K562 (cell line): Measurements from ENCODE around the gene ZMAT2. TPM values are rescaled to one million over a fixed set of nuclear protein-coding genes. Genes with fewer than 3 reads are reported as not detected.
A peak's percentile ranks its signal among the peaks of the same experiment; 100 is the strongest.

Experiments
- CBX5 ChIP-seq: IDR thresholded peaks from 2 replicates; pipeline ENCODE4 v1.6.1; 2014; ENCODE audit warnings: low read depth, borderline replicate concordance
- HEY1 ChIP-seq: fragments of 250-450 bp; sonication (Bioruptor Pico); IDR thresholded peaks from 2 replicates; pipeline ENCODE4 v1.5.0; 2020; ENCODE audit warnings: mild to moderate bottlenecking, moderate library complexity, borderline replicate concordance
- MAFG ChIP-seq: fragments of 450-650 bp; conservative IDR thresholded peaks from 2 replicates; pipeline ENCODE4 v1.6.1; 2016; ENCODE audit warnings: missing genetic modification characterization, missing compliant biosample characterization
- NCOA6 ChIP-seq: fragments of 450-650 bp; IDR thresholded peaks from 2 replicates; pipeline ENCODE4 v1.6.1; 2017; ENCODE audit warnings: mild to moderate bottlenecking
- PHF21A ChIP-seq: fragments of 450-650 bp; IDR thresholded peaks from 2 replicates; pipeline ENCODE4 v1.6.1; 2017; ENCODE audit warnings: low read depth, borderline replicate concordance
- RAD51 ChIP-seq: fragments of 450-650 bp; IDR thresholded peaks from 2 replicates; pipeline ENCODE4 v1.7.1; 2016; ENCODE audit warnings: low read depth, mild to moderate bottlenecking, borderline replicate concordance
- SMAD2 ChIP-seq: fragments of 150-350 bp; IDR thresholded peaks from 2 replicates; pipeline ENCODE4 v1.6.1; 2014; ENCODE audit warnings: low read depth, mild to moderate bottlenecking, low read length
- SUPT5H ChIP-seq: fragments of 450-650 bp; IDR thresholded peaks from 2 replicates; pipeline ENCODE4 v1.6.1; 2016
- ZNF121 ChIP-seq: sonication (generic); formaldehyde crosslinking; conservative IDR thresholded peaks from 2 replicates; pipeline ENCODE4 v1.8.0; 2022; ENCODE audit warnings: missing genetic modification reagents
- ZNF282 ChIP-seq: sonication (generic); formaldehyde crosslinking; IDR thresholded peaks from 2 replicates; pipeline ENCODE4 v1.8.1; 2023; ENCODE audit warnings: missing genetic modification reagents
- ZNF436 ChIP-seq: fragments of 250-450, 450-650 bp; sonication (Bioruptor Pico); formaldehyde crosslinking; IDR thresholded peaks from 2 replicates; pipeline ENCODE4 v1.7.0; 2020; ENCODE audit warnings: mild to moderate bottlenecking
- ZNF551 ChIP-seq: fragments of 250-450 bp; sonication (Bioruptor Pico); IDR thresholded peaks from 2 replicates; pipeline ENCODE4 v1.5.0; 2021; ENCODE audit warnings: mild to moderate bottlenecking, moderate library complexity
- polyA plus RNA-seq, 8 experiments: library from polyadenylated mRNA; depleted of rRNA in 4 of 8; stranded (reverse) in 5 of 8; unstranded in 3 of 8; fragments of >200 nt; fragmentation: Nextera tagmentation in 2 of 8; fragmentation: Illumina TruSeq in 1 of 8; extraction: Ambion mirVana in 2 of 8; extraction: Trizol in 1 of 8; gene quantifications; 2 replicates each; pipeline versions ENCODE4 v1.2.1 to v1.2.3, GENCODE V29; 2011 to 2014; ENCODE audit warnings: inconsistent platforms in 1 of 8, missing spikeins in 1 of 8
- total RNA-seq, 7 experiments: library from RNA; depleted of rRNA in 6 of 7; stranded (reverse); fragments of >200 nt in 6 of 7; fragmentation: Illumina TruSeq in 2 of 7; extraction: Trizol in 2 of 7; gene quantifications; 2 replicates each; pipeline versions ENCODE4 v1.2.1 to v1.2.3, GENCODE V29; 2011 to 2021; ENCODE audit warnings: low replicate concordance in 1 of 7
- TF ChIP-seq, protein P1 (sequence below), 2 experiments: fragments of 450-650 bp in 1 of 2; IDR thresholded peaks; 2 replicates each; pipeline ENCODE4 v1.6.1; 2011 to 2017; ENCODE audit warnings: low read depth in 2 of 2, antibody characterized with exemption in 1 of 2, borderline replicate concordance in 1 of 2, low read length in 1 of 2, mild to moderate bottlenecking in 1 of 2, mixed read lengths in 1 of 2; ENCODE audit not compliant: control insufficient read depth in 1 of 2
- TF ChIP-seq, protein P2 (sequence below): fragments of 450-650 bp; IDR thresholded peaks from 2 replicates; pipeline ENCODE4 v1.6.1; 2018; ENCODE audit not compliant: partially characterized antibody
- TF ChIP-seq, protein P3 (sequence below): fragments of 250-450 bp; sonication (Bioruptor Pico); IDR thresholded peaks from 2 replicates; pipeline ENCODE4 v1.5.0; 2020; ENCODE audit warnings: mild to moderate bottlenecking, borderline replicate concordance
- TF ChIP-seq, protein P4 (sequence below): sonication (generic); formaldehyde crosslinking; IDR thresholded peaks from 2 replicates; pipeline ENCODE4 v1.4.0; 2020; ENCODE audit warnings: mild to moderate bottlenecking, missing genetic modification reagents

ZMAT2 gene
- total and polyA plus RNA-seq, 9 of the 15 experiments (the other 6 are each of a cell fraction or from before 2014, with no cell fraction given) = 44.2 to 101 (median 69.2) TPM

DNA sequence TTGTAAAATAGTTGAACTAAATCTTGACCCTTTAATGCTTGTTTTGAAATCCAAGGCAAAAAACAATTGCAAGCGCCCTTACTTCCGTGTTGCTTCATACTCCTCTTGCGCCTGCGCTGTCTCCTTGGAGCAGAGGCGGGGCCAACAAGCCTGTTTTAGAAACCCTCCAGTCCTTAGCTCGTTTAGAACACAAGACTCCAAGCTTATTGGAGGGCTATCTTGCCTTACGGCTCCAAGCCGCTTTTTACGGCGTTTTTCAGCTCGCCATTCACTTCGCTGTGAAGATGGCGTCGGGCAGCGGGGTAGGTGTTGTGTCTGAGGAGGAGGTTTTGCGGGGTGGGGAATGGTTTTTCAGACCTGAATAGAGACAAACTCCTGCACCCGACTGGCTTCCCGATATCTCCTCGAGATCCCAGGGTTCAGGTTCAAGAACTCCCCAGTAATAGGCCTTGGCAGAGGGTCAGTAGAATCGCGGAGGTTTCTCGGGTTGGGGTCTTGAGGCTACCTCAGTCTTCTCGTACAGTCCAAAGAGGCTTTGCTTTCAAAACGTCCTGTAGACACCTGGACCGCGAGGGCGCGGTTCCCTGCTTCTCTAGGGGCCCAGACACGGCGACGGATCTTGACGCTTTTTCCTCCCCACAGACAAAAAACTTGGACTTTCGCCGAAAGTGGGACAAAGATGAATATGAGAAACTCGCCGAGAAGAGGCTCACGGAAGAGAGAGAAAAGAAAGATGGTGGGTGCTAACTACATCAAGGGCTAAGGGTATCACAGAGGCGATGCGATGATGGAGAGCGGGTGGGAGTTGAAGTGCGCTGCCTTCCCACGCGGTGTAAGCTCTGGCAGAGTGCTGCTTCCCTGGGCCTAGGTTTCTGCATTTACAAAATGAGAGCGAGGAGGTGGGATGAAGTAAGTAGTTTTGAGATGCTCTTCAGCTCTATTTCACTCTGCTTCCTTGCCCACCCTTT, at the start of gene ZMAT2 (continued):
- TF ChIP-seq, protein P1, sequence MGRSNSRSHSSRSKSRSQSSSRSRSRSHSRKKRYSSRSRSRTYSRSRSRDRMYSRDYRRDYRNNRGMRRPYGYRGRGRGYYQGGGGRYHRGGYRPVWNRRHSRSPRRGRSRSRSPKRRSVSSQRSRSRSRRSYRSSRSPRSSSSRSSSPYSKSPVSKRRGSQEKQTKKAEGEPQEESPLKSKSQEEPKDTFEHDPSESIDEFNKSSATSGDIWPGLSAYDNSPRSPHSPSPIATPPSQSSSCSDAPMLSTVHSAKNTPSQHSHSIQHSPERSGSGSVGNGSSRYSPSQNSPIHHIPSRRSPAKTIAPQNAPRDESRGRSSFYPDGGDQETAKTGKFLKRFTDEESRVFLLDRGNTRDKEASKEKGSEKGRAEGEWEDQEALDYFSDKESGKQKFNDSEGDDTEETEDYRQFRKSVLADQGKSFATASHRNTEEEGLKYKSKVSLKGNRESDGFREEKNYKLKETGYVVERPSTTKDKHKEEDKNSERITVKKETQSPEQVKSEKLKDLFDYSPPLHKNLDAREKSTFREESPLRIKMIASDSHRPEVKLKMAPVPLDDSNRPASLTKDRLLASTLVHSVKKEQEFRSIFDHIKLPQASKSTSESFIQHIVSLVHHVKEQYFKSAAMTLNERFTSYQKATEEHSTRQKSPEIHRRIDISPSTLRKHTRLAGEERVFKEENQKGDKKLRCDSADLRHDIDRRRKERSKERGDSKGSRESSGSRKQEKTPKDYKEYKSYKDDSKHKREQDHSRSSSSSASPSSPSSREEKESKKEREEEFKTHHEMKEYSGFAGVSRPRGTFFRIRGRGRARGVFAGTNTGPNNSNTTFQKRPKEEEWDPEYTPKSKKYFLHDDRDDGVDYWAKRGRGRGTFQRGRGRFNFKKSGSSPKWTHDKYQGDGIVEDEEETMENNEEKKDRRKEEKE (IDR thresholded peaks at IDR 0.05; ENCODE audit: borderline replicate concordance in 1 of 2, control insufficient read depth in 1 of 2, low read depth in 2 of 2, low read length in 1 of 2) = no peak
- no peak for TF ChIP-seq ZNF551
- TF ChIP-seq ZNF436 (CRISPR knock-in tag) = 0 out of 2 replicates have a peak, but pooled peaks have one; percentile 6
- no peak for TF ChIP-seq ZNF282 (CRISPR knock-in tag)
- TF ChIP-seq, protein P2, sequence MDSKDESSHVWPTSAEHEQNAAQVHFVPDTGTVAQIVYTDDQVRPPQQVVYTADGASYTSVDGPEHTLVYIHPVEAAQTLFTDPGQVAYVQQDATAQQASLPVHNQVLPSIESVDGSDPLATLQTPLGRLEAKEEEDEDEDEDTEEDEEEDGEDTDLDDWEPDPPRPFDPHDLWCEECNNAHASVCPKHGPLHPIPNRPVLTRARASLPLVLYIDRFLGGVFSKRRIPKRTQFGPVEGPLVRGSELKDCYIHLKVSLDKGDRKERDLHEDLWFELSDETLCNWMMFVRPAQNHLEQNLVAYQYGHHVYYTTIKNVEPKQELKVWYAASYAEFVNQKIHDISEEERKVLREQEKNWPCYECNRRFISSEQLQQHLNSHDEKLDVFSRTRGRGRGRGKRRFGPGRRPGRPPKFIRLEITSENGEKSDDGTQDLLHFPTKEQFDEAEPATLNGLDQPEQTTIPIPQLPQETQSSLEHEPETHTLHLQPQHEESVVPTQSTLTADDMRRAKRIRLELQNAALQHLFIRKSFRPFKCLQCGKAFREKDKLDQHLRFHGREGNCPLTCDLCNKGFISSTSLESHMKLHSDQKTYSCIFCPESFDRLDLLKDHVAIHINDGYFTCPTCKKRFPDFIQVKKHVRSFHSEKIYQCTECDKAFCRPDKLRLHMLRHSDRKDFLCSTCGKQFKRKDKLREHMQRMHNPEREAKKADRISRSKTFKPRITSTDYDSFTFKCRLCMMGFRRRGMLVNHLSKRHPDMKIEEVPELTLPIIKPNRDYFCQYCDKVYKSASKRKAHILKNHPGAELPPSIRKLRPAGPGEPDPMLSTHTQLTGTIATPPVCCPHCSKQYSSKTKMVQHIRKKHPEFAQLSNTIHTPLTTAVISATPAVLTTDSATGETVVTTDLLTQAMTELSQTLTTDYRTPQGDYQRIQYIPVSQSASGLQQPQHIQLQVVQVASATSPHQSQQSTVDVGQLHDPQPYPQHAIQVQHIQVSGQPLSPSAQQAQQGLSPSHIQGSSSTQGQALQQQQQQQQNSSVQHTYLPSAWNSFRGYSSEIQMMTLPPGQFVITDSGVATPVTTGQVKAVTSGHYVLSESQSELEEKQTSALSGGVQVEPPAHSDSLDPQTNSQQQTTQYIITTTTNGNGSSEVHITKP = peak; percentile 8
- TF ChIP-seq RAD51 = no peak
- no peak for TF ChIP-seq CBX5
- no peak for TF ChIP-seq MAFG
- no peak for TF ChIP-seq SMAD2
- no peak for TF ChIP-seq ZNF121 (CRISPR knock-in tag)
- no peak for TF ChIP-seq HEY1 (CRISPR knock-in tag)
- no peak for TF ChIP-seq NCOA6
- no peak for TF ChIP-seq PHF21A
- TF ChIP-seq SUPT5H = peak; percentile 93
- TF ChIP-seq, protein P3, sequence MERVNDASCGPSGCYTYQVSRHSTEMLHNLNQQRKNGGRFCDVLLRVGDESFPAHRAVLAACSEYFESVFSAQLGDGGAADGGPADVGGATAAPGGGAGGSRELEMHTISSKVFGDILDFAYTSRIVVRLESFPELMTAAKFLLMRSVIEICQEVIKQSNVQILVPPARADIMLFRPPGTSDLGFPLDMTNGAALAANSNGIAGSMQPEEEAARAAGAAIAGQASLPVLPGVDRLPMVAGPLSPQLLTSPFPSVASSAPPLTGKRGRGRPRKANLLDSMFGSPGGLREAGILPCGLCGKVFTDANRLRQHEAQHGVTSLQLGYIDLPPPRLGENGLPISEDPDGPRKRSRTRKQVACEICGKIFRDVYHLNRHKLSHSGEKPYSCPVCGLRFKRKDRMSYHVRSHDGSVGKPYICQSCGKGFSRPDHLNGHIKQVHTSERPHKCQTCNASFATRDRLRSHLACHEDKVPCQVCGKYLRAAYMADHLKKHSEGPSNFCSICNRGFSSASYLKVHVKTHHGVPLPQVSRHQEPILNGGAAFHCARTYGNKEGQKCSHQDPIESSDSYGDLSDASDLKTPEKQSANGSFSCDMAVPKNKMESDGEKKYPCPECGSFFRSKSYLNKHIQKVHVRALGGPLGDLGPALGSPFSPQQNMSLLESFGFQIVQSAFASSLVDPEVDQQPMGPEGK (CRISPR knock-in tag) = no peak
- TF ChIP-seq, protein P4, sequence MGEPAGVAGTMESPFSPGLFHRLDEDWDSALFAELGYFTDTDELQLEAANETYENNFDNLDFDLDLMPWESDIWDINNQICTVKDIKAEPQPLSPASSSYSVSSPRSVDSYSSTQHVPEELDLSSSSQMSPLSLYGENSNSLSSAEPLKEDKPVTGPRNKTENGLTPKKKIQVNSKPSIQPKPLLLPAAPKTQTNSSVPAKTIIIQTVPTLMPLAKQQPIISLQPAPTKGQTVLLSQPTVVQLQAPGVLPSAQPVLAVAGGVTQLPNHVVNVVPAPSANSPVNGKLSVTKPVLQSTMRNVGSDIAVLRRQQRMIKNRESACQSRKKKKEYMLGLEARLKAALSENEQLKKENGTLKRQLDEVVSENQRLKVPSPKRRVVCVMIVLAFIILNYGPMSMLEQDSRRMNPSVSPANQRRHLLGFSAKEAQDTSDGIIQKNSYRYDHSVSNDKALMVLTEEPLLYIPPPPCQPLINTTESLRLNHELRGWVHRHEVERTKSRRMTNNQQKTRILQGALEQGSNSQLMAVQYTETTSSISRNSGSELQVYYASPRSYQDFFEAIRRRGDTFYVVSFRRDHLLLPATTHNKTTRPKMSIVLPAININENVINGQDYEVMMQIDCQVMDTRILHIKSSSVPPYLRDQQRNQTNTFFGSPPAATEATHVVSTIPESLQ (CRISPR knock-in tag) = no peak
